Endometrial microvascular endothelial cells (primary cell): ENCODE data around the gene ST13. TPM values are rescaled to one million over a fixed set of nuclear protein-coding genes. Genes with fewer than 3 reads are reported as not detected.
"Not testable (repeated sequence)": the region's sequence is repeated elsewhere in the genome, so short reads cannot be mapped to it uniquely, and the experiment has no call there.

Experiments used
- in situ Hi-C: cut with HindIII; loops from 2 replicates; pipeline ENCODE4 v1.10.0; 2017; ENCODE audit warnings: low sequenced_read_pairs, low pct_unique_long_range_greater_than_20kb; ENCODE audit errors: inconsistent ontology term
- total RNA-seq: library from RNA; depleted of rRNA; stranded (reverse); fragments of >200 nt; gene quantifications from one replicate; pipeline ENCODE4 v1.2.3, GENCODE V29; 2015; ENCODE audit errors: inconsistent ontology term

The ST13 gene
- total RNA-seq, result 88.5 TPM

DNA sequence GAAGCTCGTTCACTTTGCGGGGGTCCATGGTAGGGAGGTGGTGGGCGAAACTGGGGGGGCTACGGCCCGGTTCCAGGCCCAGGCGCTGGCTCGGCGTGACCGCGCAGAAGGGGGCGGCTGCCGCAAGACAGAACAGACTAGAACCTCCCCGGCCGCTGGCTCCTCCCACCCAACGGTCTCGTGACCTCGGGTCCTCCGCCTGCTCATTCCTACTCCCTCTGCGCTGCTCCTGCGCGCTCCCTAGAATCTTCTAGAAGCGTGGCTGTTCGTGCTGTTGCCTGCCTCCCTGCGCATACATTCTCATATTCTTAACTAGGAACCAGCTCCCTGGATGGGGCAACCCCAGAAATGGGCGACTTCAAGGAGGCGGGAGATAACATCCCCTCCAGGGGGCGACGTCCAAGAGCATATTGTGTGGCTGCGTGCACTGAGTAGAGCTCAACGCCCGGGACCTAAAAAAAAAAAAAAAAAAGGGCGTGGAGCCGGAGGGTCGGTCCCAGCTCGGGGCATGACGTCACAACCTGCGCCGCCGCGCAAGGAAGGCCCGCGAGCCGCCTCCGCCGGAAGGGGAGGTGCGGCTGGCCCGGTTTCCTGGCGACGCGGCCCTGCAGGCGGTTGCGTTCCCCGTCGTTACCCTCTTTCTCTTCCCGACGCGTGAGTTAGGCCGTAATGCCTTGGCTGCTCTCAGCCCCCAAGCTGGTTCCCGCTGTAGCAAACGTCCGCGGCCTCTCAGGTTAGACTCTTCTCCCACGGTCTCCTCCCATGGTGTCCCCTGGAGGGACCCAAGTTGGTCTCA lies at the start of gene ST13, which contains the start of gene XPNPEP3:
TSS of gene ST13 (minus strand) at position 127 of the 796 bp plus-strand sequence. CDS start at position 28, 99 bp downstream.
TSS of gene XPNPEP3 (plus strand) at position 636 of the 796 bp plus-strand sequence. CDS start at position 670, 34 bp downstream.
- in situ Hi-C loops, result no loop called here

GRCh38 chr22:40904101-40904500 lies 47.7 kb upstream of the ST13 start:
- in situ Hi-C loops, result no loop called here

DNA sequence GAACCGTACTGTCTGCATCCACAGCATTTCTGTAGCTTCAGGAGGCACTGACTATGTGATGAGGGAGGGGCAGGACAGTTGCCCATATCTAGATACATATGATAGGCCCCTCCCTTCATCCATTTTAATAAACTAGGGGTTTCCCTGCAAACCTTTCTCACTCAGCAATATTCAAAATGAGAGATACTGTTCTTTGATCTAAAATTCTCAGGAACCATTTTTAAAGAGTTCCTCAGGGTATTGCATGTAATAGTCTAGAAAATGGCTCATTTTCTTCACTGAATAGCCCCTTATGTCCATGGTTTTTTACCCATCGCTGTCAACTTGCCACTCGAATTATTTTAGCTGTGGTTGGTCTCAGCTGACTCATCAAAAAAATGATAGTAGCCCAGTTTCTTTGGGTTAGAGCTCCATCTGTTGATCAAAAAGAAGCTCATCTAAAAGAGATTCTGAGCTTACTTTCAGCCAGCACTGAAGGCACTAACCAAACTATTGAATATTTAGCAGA lies 42.5 kb upstream of the ST13 start:
- in situ Hi-C loops, result no loop called here

GRCh38 chr22:40894417-40894816 lies 38.0 kb upstream of the ST13 start:
- in situ Hi-C loops, result no loop called here

GRCh38 chr22:40890881-40891280 lies 34.4 kb upstream of the ST13 start:
- in situ Hi-C loops, result no loop called here

DNA sequence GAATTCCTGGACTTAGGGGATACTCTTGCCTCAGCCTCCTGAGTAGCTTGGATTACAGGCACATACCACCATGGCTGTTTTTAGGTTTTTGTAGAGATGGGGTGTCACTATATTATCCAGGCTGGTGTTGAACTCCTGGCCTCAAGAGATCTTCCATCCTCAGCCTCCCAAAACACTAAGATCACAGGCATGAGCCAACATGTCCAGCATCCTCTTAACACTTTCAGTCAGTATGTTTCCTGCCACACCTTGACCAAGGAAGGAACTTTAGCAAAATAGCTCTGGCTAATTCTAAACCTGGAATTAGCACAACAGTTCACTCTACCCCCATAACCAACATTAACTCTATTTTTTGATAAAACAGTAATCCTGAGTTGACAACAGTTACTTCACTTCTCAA lies 32.7 kb upstream of the ST13 start:
- in situ Hi-C loops, result no loop called here

DNA sequence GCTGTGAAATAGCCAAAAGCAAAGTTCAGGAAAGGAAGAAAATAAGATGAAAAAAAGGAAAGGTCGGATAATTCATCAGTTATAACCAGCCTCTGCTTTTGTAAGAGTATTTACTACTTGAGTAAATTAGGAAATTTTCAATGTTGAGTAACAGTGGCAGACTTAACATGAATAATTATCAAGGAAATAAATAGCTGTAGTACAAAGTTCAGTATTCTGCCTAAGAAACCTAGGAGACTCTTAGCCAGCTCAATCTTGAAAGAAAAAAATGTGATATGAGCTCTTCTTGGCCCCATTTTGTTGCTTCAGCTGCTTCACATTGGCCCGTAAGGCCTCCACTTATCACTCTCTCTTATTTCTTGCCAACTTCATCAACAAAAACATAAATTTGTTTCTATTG lies 22.5 kb upstream of the ST13 start:
- in situ Hi-C loops, result no loop called here

DNA sequence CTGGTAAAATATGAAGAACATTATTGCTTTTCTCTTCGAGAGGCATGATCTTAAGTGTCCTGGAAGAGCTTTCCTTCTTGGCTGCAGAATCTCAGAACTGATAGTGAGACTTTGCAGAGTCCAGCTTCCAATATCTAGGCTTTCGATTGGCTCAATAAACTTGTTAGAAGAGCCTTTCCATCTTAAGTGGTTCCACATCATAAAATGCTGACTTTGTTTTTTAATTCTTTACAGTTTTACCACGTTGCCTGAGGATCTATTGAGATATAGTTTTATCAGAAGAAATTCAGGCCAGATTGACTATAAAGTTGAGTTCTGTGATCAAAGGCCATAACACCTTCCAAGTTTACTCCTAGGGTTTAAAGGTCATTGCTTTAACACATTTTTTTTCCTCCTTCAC lies 21.0 kb upstream of the ST13 start:
- in situ Hi-C loops, result no loop called here

GRCh38 chr22:40876907-40877306 lies 20.5 kb upstream of the ST13 start:
- in situ Hi-C loops, result no loop called here

DNA sequence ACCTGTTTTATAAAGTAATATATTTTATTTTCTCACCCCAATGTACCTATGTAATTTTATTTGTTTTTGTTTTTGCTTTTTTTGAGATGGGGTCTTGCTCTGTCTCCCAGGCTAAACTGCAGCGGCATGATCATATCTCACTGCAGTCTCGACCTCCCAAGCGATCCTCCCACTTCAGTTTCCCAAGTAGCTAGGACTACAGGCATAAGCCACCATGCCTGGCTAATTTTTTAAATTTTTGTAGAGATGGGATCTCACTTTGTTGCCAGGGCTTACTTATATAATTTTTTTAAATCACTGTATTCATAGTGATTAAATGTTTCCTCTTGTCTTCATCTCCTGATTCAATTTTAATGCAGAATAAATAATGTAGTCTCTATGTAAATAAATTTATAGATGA lies 18.7 kb upstream of the ST13 start:
- in situ Hi-C loops, result no loop called here

GRCh38 chr22:40874016-40874415 lies 17.6 kb upstream of the ST13 start:
- in situ Hi-C loops, result no loop called here

- in situ Hi-C loops, result not testable (repeated sequence)
Observed at GRCh38 chr22:40868379-40868778, 11.9 kb upstream of the ST13 start.

DNA sequence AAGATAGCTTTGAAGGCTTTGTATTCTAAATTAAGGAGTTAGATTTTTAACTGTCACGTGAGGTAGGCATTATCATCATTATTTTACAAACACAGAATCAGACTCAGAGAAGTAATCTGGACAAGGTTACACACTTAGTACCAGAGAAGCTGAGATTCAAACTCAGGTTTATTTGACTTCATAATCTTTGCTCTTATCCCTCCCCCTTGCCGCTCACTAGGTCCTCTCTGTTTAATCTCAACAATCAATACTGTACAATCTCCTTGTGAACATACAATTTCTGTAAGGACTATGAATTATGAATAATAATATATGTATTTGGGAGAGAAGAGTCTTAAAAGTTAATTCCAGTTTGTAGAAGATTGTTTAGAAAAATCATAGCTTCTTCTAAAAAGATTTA lies 10.7 kb upstream of the ST13 start:
- in situ Hi-C loops, result no loop called here

- in situ Hi-C loops, result no loop called here
Observed at GRCh38 chr22:40862537-40862936, 6.1 kb upstream of the ST13 start.

- in situ Hi-C loops, result no loop called here
Observed at GRCh38 chr22:40862013-40862412, 5.6 kb upstream of the ST13 start, which contains the start of gene DNAJB7. DNAJB7 (minus strand) TSS chr22:40862113; CDS start chr22:40861994, 119 bp downstream.

GRCh38 chr22:40857309-40857855 lies 943 bp upstream of the ST13 start:
- in situ Hi-C loops, result no loop called here

DNA sequence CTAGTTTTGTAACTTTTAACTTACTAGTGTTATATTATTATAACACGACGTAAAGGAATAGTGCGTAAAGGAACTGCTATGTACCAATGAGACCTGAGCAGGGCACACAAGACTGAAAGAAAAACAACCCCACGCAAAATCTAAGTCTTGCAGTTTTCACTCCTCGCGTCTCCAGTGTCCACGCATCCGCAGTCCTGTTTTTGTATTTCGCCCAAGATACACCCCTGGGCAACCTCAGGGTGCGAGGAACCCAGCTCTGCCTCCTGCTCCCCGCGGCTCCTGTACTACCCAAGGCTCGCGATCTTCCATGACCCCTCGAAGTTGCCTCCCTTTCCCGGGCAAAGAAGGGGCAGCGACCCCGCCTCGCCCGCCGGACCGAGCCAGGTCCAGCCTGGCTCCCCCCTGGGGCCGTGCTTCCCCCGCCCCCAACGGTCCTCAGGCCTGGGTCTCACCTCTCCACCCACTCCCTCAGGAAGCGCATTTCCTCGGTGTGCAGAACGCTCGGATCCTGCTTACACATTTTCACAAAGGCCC lies 393 bp downstream of the ST13 start:
- in situ Hi-C loops, result no loop called here

GRCh38 chr22:40855071-40855978 lies 1.1 kb downstream of the ST13 start:
- in situ Hi-C loops, result no loop called here

GRCh38 chr22:40853961-40854360 lies 2.5 kb downstream of the ST13 start:
- in situ Hi-C loops, result no loop called here
